ENCODE measurements around the gene SRCAP. TPM values are rescaled to one million over a fixed set of nuclear protein-coding genes. Genes with fewer than 3 reads are reported as not detected.

The SRCAP gene
- total RNA-seq, 1 experiment from 2014 or later = 11.7 TPM

DNA sequence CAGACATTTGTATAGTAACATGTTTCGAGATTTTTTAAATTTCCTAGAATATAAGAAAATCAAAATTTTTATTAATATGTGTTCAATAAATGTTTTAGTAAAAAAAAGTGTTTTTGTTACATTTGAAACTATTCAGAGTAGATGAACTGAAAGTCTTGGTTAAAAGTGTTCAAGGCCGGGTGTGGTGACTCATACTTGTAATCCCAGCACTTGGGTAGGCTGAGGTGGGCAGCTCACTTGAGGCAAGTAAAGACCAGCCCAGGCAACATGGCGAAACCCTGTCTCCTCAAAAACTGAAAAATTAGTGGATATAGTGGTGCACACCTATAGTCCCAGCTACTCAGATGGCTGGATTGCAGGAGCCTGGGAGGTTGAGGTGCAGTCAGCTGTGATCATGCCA, 32.4 kb downstream of the SRCAP start:
- no peak for DNase-seq (ENCODE audit: low read depth)

DNA sequence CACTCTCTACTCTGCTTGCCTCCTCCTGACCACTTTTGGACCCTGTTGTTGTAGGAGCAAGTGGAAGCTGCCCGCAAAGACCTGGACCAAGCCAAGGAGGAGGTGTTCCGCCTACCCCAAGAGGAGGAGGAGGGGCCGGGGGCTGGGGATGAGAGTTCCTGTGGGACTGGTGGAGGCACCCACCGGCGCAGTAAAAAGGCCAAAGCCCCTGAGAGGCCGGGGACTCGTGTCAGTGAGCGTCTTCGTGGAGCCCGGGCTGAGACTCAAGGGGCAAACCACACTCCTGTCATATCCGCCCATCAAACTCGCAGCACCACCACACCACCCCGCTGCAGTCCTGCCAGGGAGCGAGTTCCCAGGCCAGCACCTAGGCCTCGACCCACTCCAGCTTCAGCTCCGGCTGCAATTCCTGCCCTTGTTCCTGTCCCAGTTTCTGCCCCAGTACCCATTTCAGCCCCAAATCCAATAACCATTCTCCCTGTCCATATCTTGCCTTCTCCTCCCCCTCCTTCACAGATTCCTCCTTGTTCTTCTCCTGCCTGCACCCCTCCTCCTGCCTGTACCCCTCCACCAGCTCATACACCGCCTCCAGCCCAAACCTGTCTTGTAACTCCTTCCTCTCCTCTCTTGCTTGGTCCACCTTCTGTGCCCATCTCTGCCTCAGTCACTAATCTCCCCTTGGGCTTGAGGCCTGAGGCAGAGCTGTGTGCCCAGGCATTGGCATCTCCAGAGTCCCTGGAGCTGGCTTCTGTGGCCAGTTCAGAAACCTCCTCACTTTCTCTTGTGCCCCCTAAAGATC, 38.2 kb downstream of the SRCAP start:
- no peak for DNase-seq (ENCODE audit: low read depth)

DNA sequence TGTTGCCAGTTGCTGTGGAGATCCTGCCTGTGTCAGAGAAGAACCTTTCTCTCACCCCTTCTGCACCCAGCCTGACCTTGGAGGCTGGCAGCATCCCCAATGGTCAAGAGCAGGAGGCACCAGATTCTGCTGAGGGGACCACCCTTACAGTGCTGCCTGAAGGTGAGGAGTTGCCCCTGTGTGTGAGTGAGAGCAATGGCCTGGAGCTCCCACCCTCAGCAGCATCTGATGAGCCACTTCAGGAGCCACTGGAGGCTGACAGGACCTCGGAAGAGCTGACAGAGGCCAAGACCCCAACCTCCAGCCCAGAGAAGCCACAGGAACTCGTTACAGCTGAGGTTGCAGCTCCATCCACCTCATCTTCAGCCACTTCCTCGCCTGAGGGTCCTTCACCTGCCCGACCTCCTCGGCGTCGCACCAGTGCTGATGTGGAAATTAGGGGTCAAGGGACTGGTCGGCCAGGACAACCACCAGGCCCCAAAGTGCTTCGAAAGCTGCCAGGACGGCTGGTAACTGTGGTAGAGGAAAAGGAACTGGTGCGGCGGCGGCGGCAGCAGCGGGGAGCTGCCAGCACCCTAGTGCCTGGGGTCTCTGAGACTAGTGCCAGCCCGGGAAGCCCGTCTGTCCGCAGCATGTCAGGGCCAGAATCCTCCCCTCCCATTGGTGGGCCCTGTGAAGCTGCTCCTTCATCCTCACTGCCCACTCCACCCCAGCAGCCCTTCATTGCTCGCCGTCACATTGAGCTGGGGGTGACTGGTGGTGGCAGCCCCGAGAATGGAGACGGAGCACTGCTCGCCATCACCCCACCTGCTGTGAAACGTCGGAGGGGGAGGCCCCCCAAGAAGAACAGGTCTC, 39.0 kb downstream of the SRCAP start:
- DNase-seq (ENCODE audit: low read depth) = no peak

DNA sequence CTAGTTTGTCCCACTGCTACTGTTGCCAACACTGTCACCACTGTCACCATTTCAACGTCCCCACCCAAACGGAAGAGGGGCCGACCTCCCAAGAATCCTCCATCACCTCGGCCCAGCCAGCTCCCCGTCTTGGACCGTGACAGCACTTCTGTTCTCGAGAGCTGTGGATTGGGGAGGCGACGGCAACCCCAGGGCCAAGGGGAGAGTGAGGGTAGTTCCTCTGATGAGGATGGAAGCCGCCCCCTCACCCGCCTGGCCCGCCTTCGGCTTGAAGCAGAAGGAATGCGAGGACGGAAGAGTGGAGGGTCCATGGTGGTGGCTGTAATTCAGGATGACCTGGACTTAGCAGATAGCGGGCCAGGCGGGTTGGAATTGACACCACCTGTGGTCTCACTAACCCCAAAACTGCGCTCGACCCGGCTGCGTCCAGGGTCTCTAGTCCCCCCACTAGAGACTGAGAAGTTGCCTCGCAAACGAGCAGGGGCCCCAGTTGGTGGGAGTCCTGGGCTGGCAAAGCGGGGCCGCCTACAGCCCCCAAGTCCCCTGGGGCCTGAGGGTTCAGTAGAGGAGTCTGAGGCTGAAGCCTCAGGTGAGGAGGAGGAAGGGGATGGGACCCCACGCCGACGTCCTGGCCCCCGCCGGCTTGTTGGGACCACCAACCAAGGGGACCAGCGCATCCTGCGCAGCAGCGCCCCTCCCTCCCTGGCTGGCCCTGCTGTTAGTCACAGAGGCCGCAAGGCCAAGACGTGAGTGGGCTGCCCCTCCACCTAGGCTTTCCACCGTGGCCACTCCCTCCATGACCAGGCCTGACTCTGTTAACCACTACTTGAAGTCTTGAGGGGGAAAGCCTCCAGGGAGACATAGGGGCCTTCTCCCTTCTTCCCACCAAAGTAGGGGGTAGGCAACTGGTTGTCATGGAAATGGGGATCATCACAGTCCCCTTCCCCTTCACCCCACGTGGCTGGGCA, 40.3 kb downstream of the SRCAP start:
- DNase-seq (ENCODE audit: low read depth) = no peak

DNA sequence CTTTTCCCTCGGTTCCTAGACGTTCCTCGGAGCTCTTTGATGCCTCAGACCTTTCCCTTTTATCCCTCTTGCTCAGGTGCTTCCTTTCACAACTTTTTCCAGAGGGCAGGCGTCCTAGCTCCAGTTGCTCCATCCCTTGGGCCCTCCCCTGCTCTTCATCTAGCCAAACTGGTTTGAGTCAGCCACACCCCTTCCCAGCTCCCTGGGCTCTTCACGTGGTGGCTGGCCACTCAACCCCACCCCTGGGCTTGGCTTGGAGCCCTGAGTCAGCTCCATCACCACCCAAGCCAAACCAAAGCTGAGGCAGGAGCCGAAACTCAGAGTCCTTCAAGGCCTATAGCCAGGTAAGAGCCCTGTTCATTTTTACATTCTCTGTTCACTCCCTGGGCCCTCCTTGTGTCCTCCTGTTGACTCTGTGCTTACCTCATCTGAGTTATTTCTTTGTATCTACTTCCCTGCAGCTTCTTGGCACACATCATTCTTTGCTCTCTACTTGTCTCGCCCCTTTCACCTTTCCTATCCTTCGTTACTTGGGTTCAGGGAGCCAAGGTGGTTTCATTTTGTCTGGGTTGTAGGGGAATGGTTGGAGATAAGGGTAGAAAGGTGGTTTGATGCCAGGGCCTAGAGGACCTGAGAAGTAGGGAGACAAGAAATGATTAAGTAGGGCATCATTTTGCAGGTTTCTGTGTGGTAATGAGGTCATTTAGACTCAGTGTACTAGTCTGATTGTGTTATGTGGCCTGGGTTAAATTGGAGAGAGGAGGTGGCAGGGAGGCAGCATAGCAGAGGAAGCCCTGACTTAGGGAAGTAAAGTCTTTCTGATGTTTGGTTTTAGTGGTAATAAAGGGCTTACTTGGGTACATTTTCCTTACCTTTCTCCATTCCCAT, 41.6 kb downstream of the SRCAP start:
- DNase-seq (ENCODE audit: low read depth) = peak; percentile 91

DNA sequence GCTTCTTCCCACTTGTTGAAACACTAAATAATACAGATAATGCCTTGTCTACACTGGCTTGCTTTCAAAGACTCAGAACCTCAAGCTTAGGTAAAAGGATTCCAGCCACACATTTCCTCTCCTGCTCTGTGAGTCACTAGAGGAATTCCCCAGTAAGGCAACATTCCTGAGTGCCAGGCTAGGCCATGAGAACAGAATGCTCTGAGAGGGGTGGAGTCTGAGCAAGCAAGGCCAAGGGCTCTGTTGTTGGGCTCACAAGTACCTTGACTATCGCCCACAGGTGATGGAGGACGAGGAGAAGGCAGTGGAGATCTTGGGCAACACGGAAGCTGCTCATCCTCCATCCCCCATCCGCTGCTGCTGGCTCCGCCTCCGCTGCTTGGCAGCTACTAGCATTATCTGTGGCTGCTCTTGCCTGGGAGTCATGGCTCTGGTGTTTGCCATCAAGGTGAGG, 42.5 kb downstream of the SRCAP start:
- DNase-seq (ENCODE audit: low read depth) = peak; percentile 96

DNA sequence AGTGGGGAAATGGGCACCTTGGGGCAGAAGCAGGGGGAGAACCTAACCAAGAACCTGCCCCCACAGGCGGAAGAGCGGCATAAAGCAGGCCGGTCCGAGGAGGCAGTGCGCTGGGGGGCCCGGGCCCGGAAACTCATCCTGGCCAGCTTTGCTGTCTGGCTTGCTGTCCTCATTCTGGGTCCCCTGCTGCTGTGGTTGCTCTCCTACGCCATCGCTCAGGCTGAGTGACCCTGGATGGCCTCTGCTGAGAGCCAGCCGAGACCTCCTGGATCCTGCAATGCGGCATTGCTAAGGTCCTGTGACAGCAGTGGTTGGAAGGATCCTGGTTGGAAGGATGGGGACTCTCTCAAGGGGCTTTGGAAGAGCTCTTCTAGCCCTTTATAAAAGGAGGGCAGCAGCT, 44.7 kb downstream of the SRCAP start:
- no peak for DNase-seq (ENCODE audit: low read depth)

DNA sequence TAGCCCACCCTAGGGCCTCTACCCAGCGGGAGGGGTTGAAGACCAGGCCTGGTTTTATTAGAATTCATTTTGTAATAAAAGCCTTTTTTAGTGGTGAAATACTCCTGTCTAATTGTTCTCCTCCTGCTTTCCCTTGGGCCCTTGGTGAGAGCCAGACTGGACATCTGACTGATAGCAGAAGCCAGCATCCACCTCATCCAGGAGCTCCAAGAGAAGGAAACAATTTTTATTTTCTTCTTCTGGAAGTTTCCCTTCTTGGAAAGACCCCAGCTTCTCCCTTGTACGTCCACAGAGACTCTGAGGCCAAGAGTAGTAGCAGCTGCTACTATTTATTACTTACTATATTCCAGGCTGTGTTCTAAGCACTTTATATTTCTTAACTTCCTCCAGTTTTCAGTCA, 45.2 kb downstream of the SRCAP start:
- DNase-seq (ENCODE audit: low read depth) = no peak

DNA sequence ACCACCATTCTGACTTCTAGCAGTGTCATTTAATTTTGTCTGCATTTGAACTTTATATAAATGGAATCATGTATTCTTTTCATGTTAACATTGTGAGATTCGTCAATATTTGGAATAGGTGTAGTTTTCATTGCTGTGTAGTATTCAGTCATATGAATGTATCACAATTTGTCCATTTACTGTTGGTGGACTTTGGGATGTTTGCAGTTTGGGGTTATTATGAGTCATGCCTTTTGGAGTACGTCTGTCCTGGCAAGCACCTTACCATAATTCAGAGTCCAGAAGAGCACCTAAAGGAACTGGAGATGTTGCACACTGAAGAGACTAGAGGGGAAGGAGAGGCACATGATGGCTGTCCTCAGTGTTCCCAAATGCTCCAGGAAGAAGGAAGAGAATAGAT, 46.1 kb downstream of the SRCAP start:
- DNase-seq (ENCODE audit: low read depth) = no peak

DNA sequence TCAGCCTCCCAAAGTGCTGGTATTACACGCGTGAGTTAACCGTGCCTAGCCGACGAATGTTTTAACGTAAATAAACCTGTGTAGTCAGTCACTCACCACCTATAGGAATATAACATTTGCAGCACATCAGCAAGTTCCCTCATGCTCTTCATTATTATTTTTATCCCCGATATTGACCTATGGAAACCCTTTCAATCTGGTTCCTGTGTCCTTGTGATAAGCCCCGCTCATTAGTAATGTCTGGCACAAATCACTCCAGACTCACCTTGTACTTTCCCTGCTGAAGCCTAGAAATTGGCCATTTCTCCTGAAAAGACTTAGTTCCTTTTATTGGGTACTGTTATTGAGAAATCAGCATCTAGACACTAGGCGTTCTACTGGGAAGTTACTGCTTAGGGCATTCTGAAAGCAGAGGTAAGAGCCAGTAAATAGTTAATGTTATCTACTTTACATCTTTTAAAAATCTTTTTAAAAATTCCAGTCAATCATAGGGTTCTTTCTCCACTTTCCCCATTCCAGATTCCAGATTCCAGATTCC, 47.7 kb downstream of the SRCAP start:
- DNase-seq (ENCODE audit: low read depth) = no peak

DNA sequence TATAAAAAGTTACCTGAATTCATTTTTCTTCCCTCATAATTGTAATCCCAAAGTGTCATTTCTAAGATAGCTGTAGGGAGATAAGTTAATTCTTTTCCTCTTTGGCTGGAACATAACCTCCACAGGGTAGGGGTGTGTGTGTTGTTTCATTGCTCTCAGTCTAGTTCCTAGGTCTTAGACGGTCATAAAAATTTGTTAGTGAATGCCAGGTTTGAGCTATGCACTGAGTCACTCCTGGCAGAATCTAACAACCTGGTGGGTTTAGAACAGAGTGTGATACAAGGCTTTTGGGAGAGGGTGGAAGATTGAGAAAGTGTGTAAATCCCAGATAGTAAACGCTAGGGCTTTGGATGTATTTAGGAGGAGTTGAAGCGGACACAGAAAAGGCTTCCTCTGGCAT, 48.4 kb downstream of the SRCAP start:
- DNase-seq (ENCODE audit: low read depth) = peak; percentile 77

DNA sequence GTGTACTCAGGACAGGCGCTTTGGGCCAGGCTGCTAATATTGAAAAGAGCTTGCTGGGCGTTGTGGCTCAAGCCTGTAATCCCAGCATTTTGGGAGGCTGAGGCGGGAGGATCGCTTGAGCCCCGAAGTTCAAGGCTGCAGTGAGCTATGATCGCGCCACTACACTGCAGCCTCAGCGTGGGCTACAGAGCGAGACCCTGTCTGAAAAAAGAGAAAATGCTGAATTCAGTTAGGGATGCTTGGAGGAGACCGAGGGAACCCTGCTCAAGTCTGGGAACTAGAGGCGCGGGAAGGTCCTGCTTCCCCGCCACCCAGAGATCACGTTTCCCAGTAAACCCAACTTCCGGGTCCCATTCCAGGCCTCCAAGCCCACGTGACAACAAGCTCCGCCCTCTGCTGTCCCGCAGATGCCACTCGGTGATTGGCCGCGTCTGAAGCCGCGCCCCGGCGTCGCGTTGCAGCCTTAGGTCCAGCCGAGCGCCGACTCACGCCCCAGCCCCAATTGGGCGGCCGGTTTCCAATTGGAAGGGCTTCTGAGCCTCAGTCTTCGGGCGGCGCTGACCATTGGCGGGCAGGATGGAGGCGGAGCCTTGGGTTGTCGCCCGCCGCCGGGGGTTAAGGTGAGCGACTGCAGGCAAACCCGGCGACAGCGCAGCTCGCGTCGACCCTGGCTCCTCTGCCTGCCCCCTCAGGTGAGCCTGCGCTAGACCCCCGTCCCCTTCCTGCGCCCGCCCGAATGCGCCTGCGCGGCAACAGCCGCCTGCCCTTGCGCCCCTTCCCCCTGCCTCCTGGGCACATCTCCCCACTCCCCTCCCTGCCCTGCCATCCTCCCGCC, 49.0 kb downstream of the SRCAP start, which contains the start of gene PHKG2:
Gene PHKG2 (plus strand): TSS at position 627 of the 835 bp plus-strand sequence. CDS start 396 bp downstream, outside the sequence.
- peak; percentile 99 for DNase-seq (ENCODE audit: low read depth)

DNA sequence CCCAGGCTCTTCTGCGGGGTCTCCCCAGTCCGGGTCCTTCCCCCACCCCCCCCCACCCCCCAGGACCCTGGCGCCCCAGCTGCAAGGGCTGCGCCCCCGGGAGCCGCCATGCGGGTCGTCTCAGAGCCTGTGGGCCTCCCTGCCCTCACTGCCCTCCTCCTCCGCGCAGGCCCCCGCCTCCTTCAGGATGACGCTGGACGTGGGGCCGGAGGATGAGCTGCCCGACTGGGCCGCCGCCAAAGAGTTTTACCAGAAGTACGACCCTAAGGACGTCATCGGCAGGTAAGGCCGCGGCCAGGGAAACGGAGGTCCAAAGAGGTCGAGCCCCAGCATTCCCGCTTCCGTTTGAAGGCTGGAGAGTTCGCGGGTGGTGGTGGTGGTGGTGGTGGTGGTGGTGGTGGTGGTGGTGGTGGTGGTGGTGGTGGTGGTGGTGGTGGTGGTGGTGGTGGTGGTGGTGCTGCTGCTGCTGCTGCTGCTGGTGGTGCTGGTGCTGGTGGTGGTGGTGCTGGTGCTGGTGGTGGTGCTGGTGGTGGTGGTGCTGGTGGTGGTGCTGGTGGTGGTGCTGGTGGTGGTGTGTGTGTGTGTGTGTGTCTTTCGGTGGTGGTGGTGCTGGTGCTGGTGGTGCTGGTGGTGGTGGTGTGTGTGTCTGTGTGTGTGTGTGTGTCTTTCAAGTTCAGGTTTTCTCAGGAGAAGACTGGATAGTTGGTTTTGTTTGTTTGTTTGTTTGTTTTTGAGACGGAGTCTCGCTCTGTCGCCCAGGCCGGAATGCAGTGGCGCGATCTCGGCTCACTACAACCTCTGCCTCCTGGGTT, 49.9 kb downstream of the SRCAP start:
- DNase-seq (ENCODE audit: low read depth) = peak; percentile 53

DNA sequence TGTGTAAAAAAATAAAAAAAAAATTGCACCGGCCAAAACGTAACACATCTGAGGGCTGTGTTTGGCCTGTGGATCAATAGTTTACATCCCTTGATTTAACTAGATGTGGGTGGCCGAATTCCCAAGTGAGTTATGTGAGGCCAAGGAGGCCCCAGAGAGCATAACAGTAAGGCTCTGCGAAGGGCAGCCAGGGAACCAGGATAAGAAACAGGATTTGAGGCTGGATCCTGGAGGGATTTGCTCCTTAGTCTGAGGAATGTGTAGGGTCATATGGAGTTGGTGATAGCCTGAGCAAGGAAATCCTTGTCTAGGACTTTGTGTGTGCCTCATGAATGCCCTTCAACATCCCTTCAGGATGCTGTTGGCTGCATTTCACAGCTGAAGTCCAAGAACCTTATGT, 51.2 kb downstream of the SRCAP start:
- no peak for DNase-seq (ENCODE audit: low read depth)

DNA sequence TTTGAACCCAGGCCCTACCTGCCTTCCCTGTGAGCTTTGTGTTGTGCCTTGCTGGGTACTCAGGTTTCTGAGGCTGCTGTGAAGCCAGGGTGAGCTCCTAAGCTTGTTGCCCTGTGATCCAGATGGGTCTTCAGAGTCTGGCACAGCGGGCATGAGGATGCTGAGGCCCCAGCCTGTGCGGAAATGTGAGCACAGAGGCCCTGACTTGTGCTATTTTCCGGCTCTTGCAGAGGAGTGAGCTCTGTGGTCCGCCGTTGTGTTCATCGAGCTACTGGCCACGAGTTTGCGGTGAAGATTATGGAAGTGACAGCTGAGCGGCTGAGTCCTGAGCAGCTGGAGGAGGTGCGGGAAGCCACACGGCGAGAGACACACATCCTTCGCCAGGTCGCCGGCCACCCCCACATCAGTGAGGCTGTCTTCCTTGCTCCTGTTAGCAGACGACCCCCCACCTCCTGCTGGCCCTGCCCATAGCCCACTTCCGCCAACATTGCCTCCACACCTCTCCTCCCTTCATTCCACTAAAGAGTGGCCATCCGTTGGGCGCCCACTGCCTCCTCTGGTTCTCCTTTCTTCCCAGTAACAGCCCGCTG, 52.0 kb downstream of the SRCAP start:
- no peak for DNase-seq (ENCODE audit: low read depth)

DNA sequence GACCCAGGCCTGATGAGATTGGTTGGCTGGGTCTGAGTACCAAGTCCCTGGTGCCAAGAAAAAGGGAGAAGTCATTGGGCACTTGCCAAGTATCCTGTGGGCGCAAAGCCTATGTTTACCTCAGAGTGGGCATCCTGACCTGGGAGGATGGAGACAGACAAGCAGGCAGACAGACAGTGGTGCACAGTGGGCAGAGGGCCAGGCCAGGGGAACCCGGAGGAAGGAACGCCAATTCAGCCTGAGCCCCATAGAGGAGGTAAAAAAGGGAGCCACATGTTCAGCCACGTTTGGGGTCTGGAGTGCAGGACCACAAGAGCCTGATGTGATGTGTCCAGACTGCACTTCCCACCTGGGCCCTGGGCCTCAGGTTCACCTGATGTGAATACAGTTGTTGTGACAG, 54.6 kb downstream of the SRCAP start:
- no peak for DNase-seq (ENCODE audit: low read depth)

DNA sequence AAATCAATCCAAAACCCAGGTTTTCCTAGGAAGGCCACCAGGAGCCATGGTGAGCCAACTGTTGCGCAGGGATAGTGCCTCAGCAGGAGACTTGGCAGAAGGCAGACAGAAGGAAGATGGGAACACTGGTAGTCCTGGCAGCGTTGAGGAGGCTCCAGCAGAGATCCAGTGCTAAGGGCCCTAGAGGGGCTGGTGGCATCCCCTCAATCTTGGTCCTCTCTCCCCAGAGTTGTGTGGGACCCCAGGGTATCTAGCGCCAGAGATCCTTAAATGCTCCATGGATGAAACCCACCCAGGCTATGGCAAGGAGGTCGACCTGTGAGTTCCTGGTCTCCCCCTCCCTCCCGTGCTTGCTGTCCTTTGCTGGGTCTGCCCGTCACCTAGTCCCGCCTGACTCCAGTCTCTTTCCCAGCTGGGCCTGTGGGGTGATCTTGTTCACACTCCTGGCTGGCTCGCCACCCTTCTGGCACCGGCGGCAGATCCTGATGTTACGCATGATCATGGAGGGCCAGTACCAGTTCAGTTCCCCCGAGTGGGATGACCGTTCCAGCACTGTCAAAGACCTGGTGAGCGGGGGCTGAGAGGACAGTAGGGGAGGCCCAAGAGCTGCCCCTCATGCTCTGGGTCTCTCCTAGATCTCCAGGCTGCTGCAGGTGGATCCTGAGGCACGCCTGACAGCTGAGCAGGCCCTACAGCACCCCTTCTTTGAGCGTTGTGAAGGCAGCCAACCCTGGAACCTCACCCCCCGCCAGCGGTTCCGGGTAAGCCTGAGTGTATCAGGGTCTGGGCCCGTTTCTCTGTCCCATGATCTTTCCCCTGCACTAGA, 57.2 kb downstream of the SRCAP start:
- DNase-seq (ENCODE audit: low read depth) = no peak

Measured in M059J (cell line).